ENCODE measurements around the gene POLE.

- TF ChIP-seq SPI1 (IDR thresholded peaks at IDR 0.05; ENCODE audit: low read depth, low read length) (no peak), POLR2A (IDR thresholded peaks at IDR 0.05; ENCODE audit: low read depth, low read length) (no peak)
Measured at GRCh38 chr12:132675757-132676432, 11.2 kb downstream of the POLE start.

All from GM12891 (cell line).